SK-N-SH treated with all-trans-retinoic acid at 6 μM for 48 hours (cell line): Measurements from ENCODE around the gene ANTXR2.

Source experiments
- PATZ1 ChIP-seq: fragments of 250-450 bp; sonication (Bioruptor Pico); IDR thresholded peaks from 2 replicates; pipeline ENCODE4 v1.8.0; 2020; ENCODE audit warnings: mild to moderate bottlenecking, moderate library complexity, borderline replicate concordance
- TF ChIP-seq, protein P1 (sequence below): fragments of 250-450 bp; sonication (Bioruptor Pico); IDR thresholded peaks from 2 replicates; pipeline ENCODE4 v1.5.1; 2020; ENCODE audit warnings: low read depth, mild to moderate bottlenecking, moderate library complexity

DNA sequence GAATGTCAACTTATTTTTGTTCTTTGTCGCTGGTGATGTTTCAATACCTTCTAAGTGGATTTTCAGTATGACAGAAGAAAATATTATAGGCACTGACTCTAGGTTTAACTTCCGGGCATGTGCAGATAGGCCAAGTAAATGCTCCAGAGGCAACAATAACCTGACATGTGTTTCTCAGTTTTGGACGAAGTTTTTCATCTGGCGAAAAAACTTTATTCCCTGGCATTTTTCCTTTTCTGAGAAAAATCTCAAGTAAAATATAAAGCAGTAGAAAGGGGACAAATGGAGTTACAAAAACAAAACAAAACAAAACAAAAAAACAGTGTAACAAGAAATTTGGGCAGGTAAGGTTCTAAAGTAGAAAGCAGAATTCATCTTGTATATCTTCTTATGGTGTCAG lies 173.5 kb downstream of the ANTXR2 start:
- no peak for TF ChIP-seq PATZ1 (CRISPR knock-in tag)
- TF ChIP-seq, protein P1, sequence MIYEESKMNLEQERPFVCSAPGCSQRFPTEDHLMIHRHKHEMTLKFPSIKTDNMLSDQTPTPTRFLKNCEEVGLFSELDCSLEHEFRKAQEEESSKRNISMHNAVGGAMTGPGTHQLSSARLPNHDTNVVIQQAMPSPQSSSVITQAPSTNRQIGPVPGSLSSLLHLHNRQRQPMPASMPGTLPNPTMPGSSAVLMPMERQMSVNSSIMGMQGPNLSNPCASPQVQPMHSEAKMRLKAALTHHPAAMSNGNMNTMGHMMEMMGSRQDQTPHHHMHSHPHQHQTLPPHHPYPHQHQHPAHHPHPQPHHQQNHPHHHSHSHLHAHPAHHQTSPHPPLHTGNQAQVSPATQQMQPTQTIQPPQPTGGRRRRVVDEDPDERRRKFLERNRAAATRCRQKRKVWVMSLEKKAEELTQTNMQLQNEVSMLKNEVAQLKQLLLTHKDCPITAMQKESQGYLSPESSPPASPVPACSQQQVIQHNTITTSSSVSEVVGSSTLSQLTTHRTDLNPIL (CRISPR knock-in tag), result no peak
